Endothelial cell of umbilical vein (primary cell): Measurements from ENCODE around the gene RPP30. TPM values are rescaled to one million over a fixed set of nuclear protein-coding genes. Genes with fewer than 3 reads are reported as not detected.

ENCODE experiments used
- BruUV-seq: library from RNA; stranded (reverse); fragments of 400-500 nt; replicated peaks from 2 replicates; lab custom pipeline; 2021; lab: Mats Ljungman, UMichigan
- CTCF ChIA-PET: fragments of 300-600, 350-600 bp; sonication (Branson Sonifier 250); formaldehyde crosslinking; loops from one replicate; lab custom pipeline; 2021; ENCODE audit warnings: antibody characterized with exemption, inconsistent platforms; lab: Charles Lee
- POLR2A ChIA-PET: fragments of 300-600, 350-600 bp; sonication (Branson Sonifier 250); formaldehyde crosslinking; loops from one replicate; lab custom pipeline; 2021; ENCODE audit warnings: antibody characterized with exemption, inconsistent platforms; lab: Charles Lee
- DNase-seq: peaks from one replicate; pipeline ENCODE4 v3.0.0-alpha.2; 2011; ENCODE audit warnings: low read depth, low spot score
- FAIRE-seq: peaks from 2 replicates; lab custom pipeline; 2011; peaks lifted over from hg19 to GRCh38; lab: Jason Lieb, UNC
- H2AFZ ChIP-seq: 2 replicates; pipeline ENCODE4 v1.6.0; 2012; ENCODE audit warnings: low read depth, low read length, control low read depth, inconsistent platforms
- H3K27ac ChIP-seq: 2 replicates; pipeline ENCODE4 v1.5.1; 2011; ENCODE audit warnings: low read depth, mild to moderate bottlenecking, control low read depth, low read length, moderate library complexity; ENCODE audit not compliant: insufficient read depth
- H3K27me3 ChIP-seq, 2 experiments: 2 replicates each; pipeline versions ENCODE4 v1.6.0 to v1.6.1; 2011; ENCODE audit warnings: low read length in 2 of 2, mixed read lengths in 1 of 2; ENCODE audit not compliant: control insufficient read depth in 2 of 2, insufficient read depth in 2 of 2
- H3K36me3 ChIP-seq, 2 experiments: 2 replicates in 1 of 2; 3 replicates in 1 of 2; pipeline ENCODE4 v1.5.1; 2011; ENCODE audit warnings: low read length in 2 of 2, mild to moderate bottlenecking in 1 of 2, moderate library complexity in 1 of 2; ENCODE audit not compliant: control insufficient read depth in 2 of 2, insufficient read depth in 2 of 2; ENCODE audit errors: extremely low read depth in 1 of 2
- H3K4me1 ChIP-seq: 3 replicates; pipeline ENCODE4 v1.5.1; 2011; ENCODE audit warnings: mild to moderate bottlenecking, low read length; ENCODE audit not compliant: control insufficient read depth, insufficient read depth; ENCODE audit errors: extremely low read depth
- H3K4me2 ChIP-seq: 2 replicates; pipeline ENCODE4 v1.6.1; 2011; ENCODE audit warnings: low read length, control low read depth, mixed read lengths; ENCODE audit not compliant: insufficient read depth
- H3K4me3 ChIP-seq, 3 experiments: fragments of 200-600 bp in 1 of 3; sonication (generic), shearing (Covaris generic) in 1 of 3; replicated peaks in 1 of 3; 2 replicates each; pipeline ENCODE4 v1.5.1; 2011 to 2016; ENCODE audit warnings: control low read depth in 3 of 3, low read length in 3 of 3, mild to moderate bottlenecking in 2 of 3, inconsistent platforms in 1 of 3, low read depth in 1 of 3, moderate library complexity in 1 of 3; ENCODE audit not compliant: insufficient read depth in 1 of 3
- H3K79me2 ChIP-seq: 2 replicates; pipeline ENCODE4 v1.6.0; 2012; ENCODE audit warnings: low read length, inconsistent platforms; ENCODE audit not compliant: control insufficient read depth, insufficient read depth
- H3K9ac ChIP-seq: replicated peaks from 2 replicates; pipeline ENCODE3; 2011; ENCODE audit warnings: low read length, control low read depth; ENCODE audit not compliant: insufficient read depth; ENCODE audit errors: extremely low read depth
- H3K9me1 ChIP-seq: replicated peaks from 3 replicates; pipeline ENCODE4 v1.6.0; 2011; ENCODE audit warnings: mild to moderate bottlenecking, low read length; ENCODE audit not compliant: control insufficient read depth, insufficient read depth; ENCODE audit errors: extremely low read depth
- H3K9me3 ChIP-seq: replicated peaks from 2 replicates; pipeline ENCODE4 v1.5.1; 2012; ENCODE audit warnings: low read length, inconsistent platforms; ENCODE audit not compliant: control insufficient read depth, insufficient read depth
- H4K20me1 ChIP-seq: replicated peaks from 2 replicates; pipeline ENCODE3; 2011; ENCODE audit warnings: mild to moderate bottlenecking, low read length; ENCODE audit not compliant: control insufficient read depth, insufficient read depth; ENCODE audit errors: extremely low read depth
- CTCF ChIP-seq, 2 donors: IDR thresholded peaks; 1 replicate in 1 of 2; 2 replicates in 1 of 2; pipeline ENCODE4 v1.5.1; 2011; ENCODE audit warnings: low read length in 2 of 2, mild to moderate bottlenecking in 2 of 2, moderate library complexity in 2 of 2, control low read depth in 1 of 2, inconsistent platforms in 1 of 2, low read depth in 1 of 2; ENCODE audit not compliant: insufficient read depth in 1 of 2; ENCODE audit errors: extremely low read depth in 1 of 2
- EZH2 ChIP-seq: IDR thresholded peaks from 2 replicates; pipeline ENCODE4 v1.6.1; 2012; ENCODE audit warnings: borderline replicate concordance, low read depth, mild to moderate bottlenecking, moderate library complexity, low read length, inconsistent platforms; ENCODE audit not compliant: severe bottlenecking
- FOS ChIP-seq: IDR thresholded peaks from 2 replicates; pipeline ENCODE4 v1.6.1; 2011; ENCODE audit warnings: mild to moderate bottlenecking, low read length, moderate library complexity, borderline replicate concordance; ENCODE audit not compliant: insufficient read depth
- GATA2 ChIP-seq: IDR thresholded peaks from 2 replicates; pipeline ENCODE4 v1.7.0; 2011; ENCODE audit warnings: low read depth, mild to moderate bottlenecking, moderate library complexity, mixed read lengths, low read length; ENCODE audit not compliant: insufficient read length, insufficient read depth
- JUN ChIP-seq: IDR thresholded peaks from 2 replicates; pipeline ENCODE4 v1.6.1; 2011; ENCODE audit warnings: borderline replicate concordance, low read depth; ENCODE audit not compliant: insufficient read length, insufficient read depth
- MAX ChIP-seq: IDR thresholded peaks from 2 replicates; pipeline ENCODE4 v1.6.1; 2011; ENCODE audit not compliant: insufficient read depth, insufficient read length
- MYC ChIP-seq: IDR thresholded peaks from one replicate; pipeline ENCODE4 v1.6.1; 2011; ENCODE audit warnings: mild to moderate bottlenecking, low read depth, low read length
- POLR2A ChIP-seq: IDR thresholded peaks from 2 replicates; pipeline ENCODE4 v1.6.1; 2012; ENCODE audit warnings: low read depth, mild to moderate bottlenecking, control low read depth, low read length
- POLR2AphosphoS5 ChIP-seq: IDR thresholded peaks from 2 replicates; pipeline ENCODE4 v1.6.1; 2012; ENCODE audit warnings: low read depth, mild to moderate bottlenecking, control low read depth, low read length, moderate library complexity; ENCODE audit not compliant: insufficient read depth
- dilution Hi-C: fragments of 300-500 bp; cut with MboI; formaldehyde crosslinking; loops from one replicate; pipeline ENCODE4 v1.15.0; 2019; ENCODE audit warnings: low sequenced_read_pairs; ENCODE audit not compliant: extremely low pct_ligation_motif_present
- intact Hi-C: fragments of 100-400 bp; cut with micrococcal nuclease; formaldehyde crosslinking; loops from one replicate; pipeline ENCODE4 v1.10.0; 2022
- polyA plus RNA-seq, 4 experiments: library from polyadenylated mRNA; depleted of rRNA in 3 of 4; stranded (reverse) in 3 of 4; unstranded in 1 of 4; fragments of >200 nt; gene quantifications; 2 replicates each; pipeline versions ENCODE4 v1.2.1 to v1.2.3, GENCODE V29; 2011 to 2012; ENCODE audit warnings: missing spikeins in 1 of 4
- total RNA-seq: library from RNA; stranded (reverse); gene quantifications from 2 replicates; pipeline ENCODE4 v1.2.3, GENCODE V29; 2021

The RPP30 gene
- total and polyA plus RNA-seq, 2 donors (not counting 3 experiments of a cell fraction or from before 2014, with no cell fraction given): 21.1 to 47.8 TPM

GRCh38 chr10:90822508-90822907 is 49.3 kb upstream of the RPP30 start:
- BruUV-seq: no TSS peak
- H3K4me3 ChIP-seq: no peak overlapping the region
- dilution Hi-C loops: no loop called here
- H3K4me1 ChIP-seq: no peaks in the 10 kb centered on the region
- H3K79me2 ChIP-seq: no peaks in the 10 kb centered on the region
- ChIA-PET CTCF (no interaction called here), POLR2A (no interaction called here)
- no peak for TF ChIP-seq MAX
- no peak for TF ChIP-seq EZH2
- TF ChIP-seq JUN: no peak
- no peak for TF ChIP-seq POLR2AphosphoS5
- no peak for TF ChIP-seq POLR2A
- no peak for TF ChIP-seq FOS
- TF ChIP-seq GATA2: no peak
- H3K36me3 ChIP-seq: no peaks in the 10 kb centered on the region
- no peaks in the 10 kb centered on the region for H3K9me3 ChIP-seq
- FAIRE-seq: no peak
- no peak overlapping the region for H3K27ac ChIP-seq
- H3K9ac ChIP-seq: no peak overlapping the region
- H3K4me2 ChIP-seq: no peak overlapping the region
- intact Hi-C loops: no loop called here
- H2AFZ ChIP-seq: no peak overlapping the region
- no peak for DNase-seq
- H3K27me3 ChIP-seq: peaks cover 0 to 5% of the 10 kb centered on the region in 2 experiments
- no peaks in the 10 kb centered on the region for H4K20me1 ChIP-seq
- no peaks in the 10 kb centered on the region for H3K9me1 ChIP-seq

GRCh38 chr10:90832111-90832510 is 39.7 kb upstream of the RPP30 start:
- no peaks in the 10 kb centered on the region for H3K9me1 ChIP-seq
- H3K4me2 ChIP-seq: no peak overlapping the region
- H3K27ac ChIP-seq: no peak overlapping the region
- no peak overlapping the region for H3K9ac ChIP-seq
- H3K4me3 ChIP-seq: no peak overlapping the region
- intact Hi-C loops (no loop called here), dilution Hi-C loops (no loop called here)
- H3K27me3 ChIP-seq: peaks cover 0 to 7% of the 10 kb centered on the region in 2 experiments
- no peaks in the 10 kb centered on the region for H4K20me1 ChIP-seq
- ChIA-PET POLR2A (no interaction called here), CTCF (interaction anchor here (1.6 kb wide), 1 partner anchor 44 kb away, joined by 5 read pairs; no protein-coding TSS in a partner anchor)
- FAIRE-seq (no peak), DNase-seq (no peak)
- no peak overlapping the region for H2AFZ ChIP-seq
- no peaks in the 10 kb centered on the region for H3K79me2 ChIP-seq
- no peaks in the 10 kb centered on the region for H3K9me3 ChIP-seq
- TF ChIP-seq JUN (no peak), EZH2 (no peak), MYC (no peak), GATA2 (no peak), MAX (no peak), FOS (no peak), POLR2AphosphoS5 (no peak), CTCF (IDR thresholded peaks at IDR 0.05; ENCODE audit: extremely low read depth in 1 of 2, insufficient read depth in 1 of 2, low read depth in 1 of 2, low read length in 2 of 2) (no peak), POLR2A (no peak)
- BruUV-seq: no TSS peak
- no peaks in the 10 kb centered on the region for H3K36me3 ChIP-seq
- H3K4me1 ChIP-seq: no peaks in the 10 kb centered on the region
